NCI-H1105 treated with DMSO at 0.1 percent for 48 hours (cell line): ENCODE results near the gene C1orf174.

Experiments
- DNase-seq: peaks from one replicate; lab custom pipeline; 2025; lab: John Stamatoyannopoulos, UW

Gene C1orf174

GRCh38 chr1:3868464-3869006, 31.5 kb downstream of the C1orf174 start:
- no peak for DNase-seq

- no peak for DNase-seq
Measured at GRCh38 chr1:3865606-3866160, 34.4 kb downstream of the C1orf174 start.

- no peak for DNase-seq
Measured at GRCh38 chr1:3864884-3865283, 35.2 kb downstream of the C1orf174 start.

GRCh38 chr1:3863231-3863935, 36.7 kb downstream of the C1orf174 start:
- no peak for DNase-seq

- DNase-seq: peak; percentile 1
Measured at GRCh38 chr1:3858231-3858981, 41.7 kb downstream of the C1orf174 start.

- no peak for DNase-seq
Measured at GRCh38 chr1:3857791-3858129, 42.3 kb downstream of the C1orf174 start.

GRCh38 chr1:3856923-3857790, 42.9 kb downstream of the C1orf174 start, which contains the start of the genes CEP104 and DFFB:
Gene CEP104, minus strand, starts transcription at chr1:3857211. Its CDS starts 4,804 bp downstream, at chr1:3852407.
Gene DFFB, plus strand, starts transcription at chr1:3857476. Its CDS starts 128 bp downstream, at chr1:3857604.
- DNase-seq: peak; percentile 99

- DNase-seq: no peak
Measured at GRCh38 chr1:3852711-3853485, 47.2 kb downstream of the C1orf174 start.

GRCh38 chr1:3852091-3852490, 48.0 kb downstream of the C1orf174 start:
- no peak for DNase-seq

GRCh38 chr1:3851292-3851691, 48.8 kb downstream of the C1orf174 start:
- DNase-seq: no peak

- no peak for DNase-seq
Measured at GRCh38 chr1:3850857-3851256, 49.2 kb downstream of the C1orf174 start.

GRCh38 chr1:3847081-3847480, 53.0 kb downstream of the C1orf174 start:
- no peak for DNase-seq

- DNase-seq: no peak
Measured at GRCh38 chr1:3846541-3846940, 53.5 kb downstream of the C1orf174 start.

- DNase-seq: no peak
Measured at GRCh38 chr1:3842912-3843311, 57.2 kb downstream of the C1orf174 start.

- DNase-seq: no peak
Measured at GRCh38 chr1:3841491-3841890, 58.6 kb downstream of the C1orf174 start.
